ENCODE measurements around the gene SHCBP1. TPM values are rescaled to one million over a fixed set of nuclear protein-coding genes. Genes with fewer than 3 reads are reported as not detected.

The SHCBP1 gene
- total and polyA plus RNA-seq, 9 of the 15 experiments (the other 6 are each of a cell fraction or from before 2014, with no cell fraction given): 6.2 to 29.6 (median 19.7) TPM

DNA sequence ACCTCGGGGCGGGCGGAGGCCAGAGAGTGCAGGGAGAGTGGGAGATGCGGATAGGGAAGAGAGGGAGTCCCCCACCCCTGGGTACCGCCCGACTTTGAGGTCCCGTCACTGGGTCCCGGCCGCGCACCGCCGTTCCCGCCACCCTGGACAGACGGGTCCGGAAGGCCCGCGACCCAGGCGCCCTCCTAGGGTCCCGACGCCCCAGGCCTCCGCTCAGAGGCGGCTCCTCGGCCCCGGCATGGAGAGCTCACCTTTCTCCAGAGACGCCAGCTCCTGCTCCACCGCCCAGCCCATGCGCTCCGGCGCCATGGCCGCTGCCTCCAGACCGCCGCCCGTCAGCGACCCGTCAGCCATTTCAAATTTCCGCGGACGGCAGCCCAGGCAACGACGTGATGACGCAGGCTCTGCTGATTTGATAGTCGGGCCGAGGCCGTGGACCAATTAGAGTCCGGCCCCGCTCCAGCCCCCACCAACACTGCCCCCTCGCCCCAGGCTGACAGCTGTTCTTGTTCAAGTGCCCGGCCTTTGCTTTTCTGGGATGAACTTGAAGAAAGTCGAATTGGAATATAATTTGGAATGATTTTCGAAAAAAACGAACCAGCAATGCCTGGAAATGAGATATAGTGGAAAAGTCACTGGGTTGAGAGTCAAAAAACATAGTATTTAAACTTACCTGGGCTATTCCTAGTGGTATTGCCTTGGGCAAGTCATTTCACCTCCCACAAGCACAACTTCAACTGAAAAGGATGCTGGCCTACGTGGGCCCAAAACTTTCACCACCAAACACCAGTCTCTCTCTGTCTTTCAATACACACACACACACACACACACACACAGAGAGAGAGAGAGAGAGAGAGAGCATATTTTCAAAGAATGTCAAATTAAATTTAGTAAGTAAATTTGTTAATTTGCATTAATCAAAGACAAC, at the start of gene SHCBP1 (continued):
- TF ChIP-seq HBP1 (CRISPR knock-in tag; IDR thresholded peaks at IDR 0.05) (no peak), ZNF318 (IDR thresholded peaks at IDR 0.05; ENCODE audit: borderline replicate concordance in 1 of 2, low read depth in 1 of 2) (no peak), E2F8 (IDR thresholded peaks at IDR 0.05; ENCODE audit: low read depth, partially characterized antibody) (peak; percentile 57), U2AF1 (optimal IDR thresholded peaks at IDR 0.05; ENCODE audit: low read depth, low read length) (peak; percentile 31), POLR2H (tag; IDR thresholded peaks at IDR 0.05; ENCODE audit: low read depth) (peak; percentile 60; the same call in 1 of the 2 replicates), PKNOX1 (IDR thresholded peaks at IDR 0.05) (peak; percentile 87), HDAC2 (IDR thresholded peaks at IDR 0.05) (0 out of 2 replicates have a peak, but pooled peaks have one; percentile 58), NFIC (IDR thresholded peaks at IDR 0.05) (peak; percentile 43)
- TF ChIP-seq, protein P1, sequence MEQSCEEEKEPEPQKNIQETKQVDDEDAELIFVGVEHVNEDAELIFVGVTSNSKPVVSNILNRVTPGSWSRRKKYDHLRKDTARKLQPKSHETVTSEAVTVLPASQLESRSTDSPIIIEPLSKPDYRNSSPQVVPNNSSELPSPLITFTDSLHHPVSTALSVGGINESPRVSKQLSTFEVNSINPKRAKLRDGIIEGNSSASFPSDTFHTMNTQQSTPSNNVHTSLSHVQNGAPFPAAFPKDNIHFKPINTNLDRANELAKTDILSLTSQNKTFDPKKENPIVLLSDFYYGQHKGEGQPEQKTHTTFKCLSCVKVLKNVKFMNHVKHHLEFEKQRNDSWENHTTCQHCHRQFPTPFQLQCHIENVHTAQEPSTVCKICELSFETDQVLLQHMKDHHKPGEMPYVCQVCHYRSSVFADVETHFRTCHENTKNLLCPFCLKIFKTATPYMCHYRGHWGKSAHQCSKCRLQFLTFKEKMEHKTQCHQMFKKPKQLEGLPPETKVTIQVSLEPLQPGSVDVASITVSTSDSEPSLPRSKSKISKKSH (CRISPR knock-in tag; IDR thresholded peaks at IDR 0.05): no peak

Data from K562 (cell line).